ENCODE results near the gene BICRA.
"Not testable (repeated sequence)": the region's sequence is repeated elsewhere in the genome, so short reads cannot be mapped to it uniquely, and the experiment has no call there.

Gene BICRA

DNA sequence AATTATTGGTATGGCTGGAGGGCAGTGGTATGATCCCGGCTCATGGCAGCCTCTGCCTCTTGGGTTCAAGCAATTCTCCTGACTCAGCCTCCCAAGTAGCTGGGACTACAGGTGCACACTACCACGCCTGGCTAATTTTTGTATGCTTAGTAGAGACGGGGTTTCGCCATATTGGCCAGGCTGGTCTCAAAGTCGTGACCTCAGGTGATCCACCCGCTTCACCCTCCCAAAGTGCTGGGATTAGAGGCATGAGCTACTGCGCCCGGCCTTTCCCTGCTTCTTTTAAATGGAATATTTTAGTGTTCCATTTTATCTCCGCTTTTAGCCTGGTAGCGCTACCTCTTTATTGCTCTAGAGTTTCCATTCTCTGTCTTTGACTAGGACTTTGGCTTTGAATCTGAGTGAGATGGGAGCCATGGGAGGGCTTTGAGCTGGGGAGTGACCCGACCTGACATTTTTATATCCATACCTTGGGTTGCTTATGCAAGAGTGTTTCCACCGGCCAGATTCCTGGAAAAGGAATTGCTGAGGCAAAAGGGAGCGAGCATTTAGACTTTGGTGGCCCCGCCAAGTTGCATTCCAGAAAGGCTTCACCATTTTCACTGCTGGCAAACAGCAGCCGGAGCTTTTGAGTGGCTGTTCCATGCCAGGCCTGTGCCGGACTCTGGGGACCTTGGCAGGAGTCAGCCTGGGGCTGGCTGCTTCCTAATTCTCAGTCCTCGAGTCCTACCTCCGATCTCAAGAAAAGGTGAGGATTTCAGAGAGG, 22.9 kb downstream of the BICRA start:
- no peak for DNase-seq

GRCh38 chr19:47633517-47633916, 24.6 kb downstream of the BICRA start:
- no peak for DNase-seq

DNA sequence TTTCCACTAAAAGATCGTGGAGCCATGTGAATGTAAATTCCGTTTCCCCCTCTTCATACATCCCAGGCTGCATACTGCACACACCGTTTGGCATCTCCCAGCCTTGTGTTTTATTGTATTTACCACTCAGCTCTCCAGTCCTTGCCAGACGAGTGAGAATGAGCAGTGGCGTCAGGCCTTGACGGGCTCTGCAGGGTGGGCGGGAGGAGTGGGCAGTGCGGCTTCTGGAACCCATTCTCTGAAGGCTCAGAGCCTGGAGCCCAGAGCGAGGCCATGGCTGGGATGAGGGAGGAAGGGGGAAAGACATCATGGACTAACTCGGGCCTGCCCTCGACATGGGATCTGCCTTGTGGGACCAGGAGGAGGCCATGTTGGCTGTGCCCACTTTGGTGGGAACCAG, 25.1 kb downstream of the BICRA start:
- no peak for DNase-seq

GRCh38 chr19:47635152-47635754, 26.3 kb downstream of the BICRA start:
- DNase-seq, result not testable (repeated sequence)

DNA sequence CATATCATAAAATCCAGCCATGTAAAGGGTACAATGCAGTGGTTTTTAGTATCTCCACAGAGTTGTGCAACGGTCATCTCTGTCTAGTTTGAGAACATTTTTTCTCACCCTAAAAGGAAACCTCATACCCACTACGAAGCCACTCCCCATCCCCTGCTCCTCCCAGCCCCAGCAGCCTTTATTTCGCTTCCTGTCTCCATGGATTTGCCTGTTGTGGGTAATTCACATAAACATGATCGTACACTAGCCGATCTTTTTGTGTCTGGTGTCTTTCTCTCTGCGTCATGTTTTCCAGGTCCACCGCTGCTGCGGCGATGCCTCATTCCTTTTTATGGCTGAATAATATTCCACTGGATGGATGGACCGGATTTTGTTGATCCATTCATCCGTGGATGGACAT, 28.6 kb downstream of the BICRA start:
- DNase-seq, result no peak

- DNase-seq, result no peak
These were observed 33.1 kb downstream of the BICRA start for GRCh38 chr19:47641891-47642485.

GRCh38 chr19:47643281-47643680, 34.3 kb downstream of the BICRA start:
- DNase-seq, result no peak

- no peak for DNase-seq
These were observed 35.3 kb downstream of the BICRA start for GRCh38 chr19:47644199-47644598.

DNA sequence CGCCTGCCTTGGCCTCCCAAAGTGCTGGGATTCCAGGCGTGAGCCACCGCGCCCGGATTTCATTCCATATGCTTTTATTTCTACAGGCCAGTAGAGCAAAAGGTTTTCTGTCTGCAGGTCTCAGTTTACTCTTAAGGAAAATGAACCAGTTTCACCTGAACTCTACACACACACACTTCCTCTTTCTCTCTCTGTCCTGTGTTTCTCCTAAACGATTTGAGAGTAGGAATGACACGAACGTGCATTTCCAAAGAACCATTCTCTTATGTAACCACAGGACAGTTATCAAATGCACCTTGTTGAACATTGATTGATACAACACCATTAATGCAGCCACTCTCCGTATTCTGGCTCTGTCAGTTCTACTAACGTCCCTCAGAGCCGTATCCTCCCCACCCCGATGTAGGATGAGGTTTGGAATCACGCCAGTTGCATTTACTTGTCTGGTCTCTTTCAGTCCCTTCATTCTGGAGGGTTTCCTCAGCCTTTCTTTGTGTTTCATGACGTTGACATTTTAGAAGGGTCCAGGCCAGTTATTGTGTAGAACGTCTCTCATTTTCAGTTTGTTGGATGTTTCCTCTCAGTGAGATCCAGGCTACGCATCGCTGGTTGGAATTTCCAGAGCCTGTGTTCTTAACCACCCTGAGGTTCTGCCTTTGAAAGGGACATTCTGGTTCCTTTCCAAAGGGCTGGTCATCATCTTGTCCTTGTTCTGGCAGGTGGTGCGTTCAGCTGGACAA, 36.0 kb downstream of the BICRA start:
- DNase-seq, result no peak

- DNase-seq, result no peak
These were observed 38.0 kb downstream of the BICRA start for GRCh38 chr19:47646924-47647323.

GRCh38 chr19:47649588-47649987, 40.7 kb downstream of the BICRA start:
- DNase-seq, result no peak

- DNase-seq, result peak; percentile 26
These were observed 41.8 kb downstream of the BICRA start for GRCh38 chr19:47650700-47651099.

DNA sequence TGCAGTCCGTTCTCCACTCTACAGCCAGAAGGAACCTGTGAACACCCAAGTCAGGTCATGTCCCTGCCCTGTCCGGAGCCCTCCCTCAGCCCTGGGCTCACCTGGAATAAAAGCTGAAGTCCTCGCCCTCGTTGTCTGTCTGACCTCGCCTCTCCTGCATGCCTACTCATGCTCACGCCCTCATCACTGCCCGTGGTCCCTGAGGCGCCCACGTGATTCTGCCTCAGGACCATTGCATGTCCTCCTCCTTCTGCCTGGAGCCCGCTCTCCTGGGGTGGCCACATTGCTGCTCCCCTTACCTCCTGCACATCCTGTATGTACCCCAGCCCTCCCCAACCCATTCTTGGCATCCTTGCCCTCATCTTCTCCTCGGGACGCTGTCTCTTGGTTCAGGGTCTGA, 42.2 kb downstream of the BICRA start:
- DNase-seq, result no peak

DNA sequence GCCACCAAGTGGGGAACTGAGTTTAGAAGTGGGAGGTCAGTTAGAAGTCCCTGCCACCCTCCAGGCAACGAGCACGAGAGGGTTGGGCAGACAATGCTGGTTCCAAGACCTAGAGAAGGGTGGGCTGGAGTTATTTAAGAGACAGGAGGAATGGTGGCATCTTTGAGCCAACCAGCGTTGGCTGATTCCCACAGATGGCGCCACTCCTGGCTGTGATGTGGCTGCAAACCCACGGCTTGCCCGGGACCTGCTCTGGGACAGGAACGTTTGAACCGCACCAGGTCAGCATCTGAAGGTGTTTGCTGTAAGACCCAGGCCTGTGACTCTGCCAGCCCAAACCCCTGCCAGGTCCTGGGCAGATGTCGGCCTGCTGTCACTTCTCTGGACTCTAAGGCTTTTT, 42.8 kb downstream of the BICRA start:
- no peak for DNase-seq

- peak; percentile 48 for DNase-seq
These were observed 43.4 kb downstream of the BICRA start for GRCh38 chr19:47652285-47652684.

DNA sequence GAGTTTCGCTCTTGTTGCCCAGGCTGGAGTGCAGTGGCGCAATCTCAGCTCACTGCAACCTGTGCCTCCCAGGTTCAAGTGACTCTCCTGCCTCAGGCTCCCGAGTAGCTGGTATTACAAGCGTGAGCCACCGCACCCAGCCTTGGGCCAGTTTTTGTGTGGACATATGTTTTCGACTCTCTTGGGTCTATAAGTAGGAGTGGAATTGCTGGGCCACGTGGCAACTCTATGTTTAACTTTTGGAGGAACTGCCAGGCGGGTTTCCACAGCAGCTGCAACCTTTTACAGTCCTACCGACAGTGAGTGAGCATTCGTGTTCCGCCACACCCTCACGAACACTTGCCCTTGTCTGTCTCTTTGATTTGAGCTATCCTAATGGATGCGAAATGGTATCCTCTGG, 44.9 kb downstream of the BICRA start:
- DNase-seq, result no peak

- DNase-seq, result no peak
These were observed 48.8 kb downstream of the BICRA start for GRCh38 chr19:47657719-47658118.

GRCh38 chr19:47658431-47659348, 49.8 kb downstream of the BICRA start:
- peak; percentile 10 for DNase-seq

DNA sequence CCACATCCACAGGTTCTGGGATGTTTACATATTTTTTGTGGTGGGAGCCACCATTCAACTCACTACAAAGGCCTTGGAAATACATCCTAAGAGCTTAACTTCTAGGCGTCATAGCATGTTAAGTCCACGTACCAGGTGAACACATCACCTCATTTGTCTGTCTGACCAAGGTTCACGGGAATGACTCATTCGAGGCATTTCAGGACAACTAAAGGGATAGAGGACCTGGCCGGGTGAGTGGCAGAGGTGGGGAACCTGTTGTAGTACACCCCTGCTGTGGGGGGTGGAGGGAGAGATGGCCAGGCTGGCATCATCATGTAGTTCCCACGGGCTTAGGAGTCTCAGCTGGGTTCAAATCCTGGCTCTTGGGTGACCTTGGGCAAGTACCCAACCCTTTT, 51.5 kb downstream of the BICRA start:
- peak; percentile 77 for DNase-seq

- no peak for DNase-seq
These were observed 52.2 kb downstream of the BICRA start for GRCh38 chr19:47661161-47661560.

- no peak for DNase-seq
These were observed 52.7 kb downstream of the BICRA start for GRCh38 chr19:47661611-47662010.

GRCh38 chr19:47663435-47663910, 54.5 kb downstream of the BICRA start:
- no peak for DNase-seq

Data from NCI-H82 (cell line).